Uterus (tissue), 4 donors: ENCODE measurements around the gene TMEM106B. TPM values are rescaled to one million over a fixed set of nuclear protein-coding genes. Genes with fewer than 3 reads are reported as not detected.

Experiments used
- DNase-seq, 2 donors: peaks; one replicate each; pipeline ENCODE4 v3.0.0-alpha.2; 2019 to 2020
- H3K27ac ChIP-seq, 2 donors: fragments of 200-600 bp; sonication (generic); 1 replicate in 1 of 2; 2 replicates in 1 of 2; pipeline ENCODE4 v1.5.1; 2016 to 2018
- H3K27me3 ChIP-seq, 2 donors: fragments of 200-600 bp; sonication (generic); one replicate each; pipeline ENCODE4 v1.5.1; 2018 to 2019; ENCODE audit warnings: control low read depth in 1 of 2
- H3K36me3 ChIP-seq, 2 donors: fragments of 200-600 bp; sonication (generic); one replicate each; pipeline ENCODE4 v1.5.1; 2019; ENCODE audit warnings: control low read depth in 1 of 2
- H3K4me1 ChIP-seq, 2 donors: fragments of 200-600 bp; sonication (generic); one replicate each; pipeline ENCODE4 v1.5.1; 2018 to 2019; ENCODE audit warnings: control low read depth in 1 of 2
- H3K4me3 ChIP-seq, 2 donors: fragments of 200-600 bp; sonication (generic); 1 replicate in 1 of 2; 2 replicates in 1 of 2; pipeline ENCODE4 v1.5.1; 2018 to 2019; ENCODE audit warnings: mild to moderate bottlenecking in 1 of 2
- H3K9me3 ChIP-seq, 2 donors: fragments of 200-600 bp; sonication (generic); one replicate each; pipeline ENCODE4 v1.5.1; 2019; ENCODE audit warnings: control low read depth in 1 of 2
- CTCF ChIP-seq, 4 experiments: fragments of 200-600 bp in 2 of 4; fragments of 450-650 bp in 2 of 4; sonication (generic) in 2 of 4; IDR thresholded peaks; one replicate each; pipeline ENCODE4 v1.5.1; 2016 to 2019; ENCODE audit warnings: antibody characterized with exemption in 4 of 4, mild to moderate bottlenecking in 2 of 4, moderate library complexity in 1 of 4
- POLR2A ChIP-seq, 2 donors: fragments of 450-650 bp; IDR thresholded peaks; one replicate each; pipeline ENCODE4 v1.6.1; 2016; ENCODE audit warnings: antibody characterized with exemption in 2 of 2, mild to moderate bottlenecking in 1 of 2, moderate library complexity in 1 of 2
- intact Hi-C: fragments of 100-400 bp; cut with DNase I; formaldehyde crosslinking; loops from one replicate; pipeline ENCODE4 v1.15.1; 2023; ENCODE audit warnings: low total_unique reads
- total RNA-seq, 4 donors: library from RNA; depleted of rRNA in 3 of 4; stranded (reverse); fragments of >200 nt in 3 of 4; gene quantifications; one replicate each; pipeline versions ENCODE4 v1.1.0 to v1.2.4, GENCODE V29; 2014 to 2023
- donor health status: DM: yes; HTN: yes; CAD: no.

Gene TMEM106B
- total RNA-seq, 4 donors from 2014 or later: 65.4 to 215 (median 76.0) TPM

GRCh38 chr7:12249706-12250105 lies 38.6 kb downstream of the TMEM106B start:
- Histone ChIP-seq H3K4me1 (no peaks in the 10 kb centered on the region), H3K4me3 (no peak overlapping the region), H3K9me3 (no peaks in the 10 kb centered on the region), H3K27ac (no peak overlapping the region), H3K36me3 (no peaks in the 10 kb centered on the region), H3K27me3 (no peaks in the 10 kb centered on the region)
- TF ChIP-seq CTCF (IDR thresholded peaks at IDR 0.05): no peak
- no peak for TF ChIP-seq POLR2A (IDR thresholded peaks at IDR 0.05)
- DNase-seq: no peak
- intact Hi-C loops: no loop called here

- Histone ChIP-seq H3K27ac (no peak overlapping the region), H3K27me3 (no peaks in the 10 kb centered on the region), H3K9me3 (no peaks in the 10 kb centered on the region), H3K4me3 (no peak overlapping the region), H3K4me1 (no peaks in the 10 kb centered on the region), H3K36me3 (no peaks in the 10 kb centered on the region)
- DNase-seq: no peak
- TF ChIP-seq POLR2A (IDR thresholded peaks at IDR 0.05): no peak
- no peak for TF ChIP-seq CTCF (IDR thresholded peaks at IDR 0.05)
- intact Hi-C loops: no loop called here
Measured at GRCh38 chr7:12250232-12250631, 39.1 kb downstream of the TMEM106B start.

- intact Hi-C loops: no loop called here
- Histone ChIP-seq H3K27me3 (no peaks in the 10 kb centered on the region), H3K27ac (no peak overlapping the region), H3K9me3 (no peaks in the 10 kb centered on the region), H3K4me1 (no peaks in the 10 kb centered on the region), H3K36me3 (no peaks in the 10 kb centered on the region), H3K4me3 (no peak overlapping the region)
- no peak for TF ChIP-seq CTCF (IDR thresholded peaks at IDR 0.05)
- TF ChIP-seq POLR2A (IDR thresholded peaks at IDR 0.05): no peak
- DNase-seq: no peak
Measured at GRCh38 chr7:12256090-12256489, 45.0 kb downstream of the TMEM106B start.

GRCh38 chr7:12257582-12257981 lies 46.5 kb downstream of the TMEM106B start:
- no peak for DNase-seq
- intact Hi-C loops: no loop called here
- Histone ChIP-seq H3K27ac (no peak overlapping the region), H3K36me3 (no peaks in the 10 kb centered on the region), H3K4me1 (no peaks in the 10 kb centered on the region), H3K27me3 (no peaks in the 10 kb centered on the region), H3K4me3 (no peak overlapping the region), H3K9me3 (no peaks in the 10 kb centered on the region)
- TF ChIP-seq CTCF (IDR thresholded peaks at IDR 0.05) (no peak), POLR2A (IDR thresholded peaks at IDR 0.05) (no peak)

- Histone ChIP-seq H3K9me3 (no peaks in the 10 kb centered on the region), H3K36me3 (no peaks in the 10 kb centered on the region), H3K27ac (no peak overlapping the region), H3K4me1 (no peaks in the 10 kb centered on the region), H3K27me3 (no peaks in the 10 kb centered on the region), H3K4me3 (no peak overlapping the region)
- intact Hi-C loops: no loop called here
- TF ChIP-seq CTCF (IDR thresholded peaks at IDR 0.05) (no peak), POLR2A (IDR thresholded peaks at IDR 0.05) (no peak)
- no peak for DNase-seq
Measured at GRCh38 chr7:12258074-12258473, 47.0 kb downstream of the TMEM106B start.
